ENCODE data around the gene TEAD3.

- TF ChIP-seq CTCF (conservative IDR thresholded peaks at IDR 0.05; ENCODE audit: low read length) (no peak), EZH2phosphoT487 (IDR thresholded peaks at IDR 0.05; ENCODE audit: borderline replicate concordance, low read depth, low read length) (no peak)
These were observed 4.9 kb upstream of the TEAD3 start for GRCh38 chr6:35501784-35502183.
